ENCODE measurements around the gene DOK7. TPM values are rescaled to one million over a fixed set of nuclear protein-coding genes. Genes with fewer than 3 reads are reported as not detected.

The DOK7 gene
- total RNA-seq, 1 donor from 2014 or later: 33.5 TPM

GRCh38 chr4:3444351-3445110 is 18.6 kb upstream of the DOK7 start:
- Histone ChIP-seq H3K4me3 (no peak overlapping the region), H3K4me1 (peaks cover 0 to 3% of the 10 kb centered on the region in 2 donors), H3K27me3 (no peaks in the 10 kb centered on the region), H3K9me3 (no peaks in the 10 kb centered on the region), H3K27ac (no peak overlapping the region), H3K36me3 (no peaks in the 10 kb centered on the region)
- TF ChIP-seq CTCF (IDR thresholded peaks at IDR 0.05): no peak
- intact Hi-C loops (cut with DNase I): loop anchor here (10.0 kb wide), 1 partner anchor 340 kb away; no protein-coding TSS in a partner anchor
- DNase-seq (ENCODE audit: low spot score in 2 of 2): no peak

GRCh38 chr4:3445111-3445820 is 17.8 kb upstream of the DOK7 start:
- H3K36me3 ChIP-seq: no peaks in the 10 kb centered on the region
- no peak for DNase-seq (ENCODE audit: low spot score in 2 of 2)
- H3K4me3 ChIP-seq: no peak overlapping the region
- H3K27me3 ChIP-seq: no peaks in the 10 kb centered on the region
- no peaks in the 10 kb centered on the region for H3K9me3 ChIP-seq
- peaks cover 0 to 3% of the 10 kb centered on the region in 2 donors for H3K4me1 ChIP-seq
- TF ChIP-seq CTCF (IDR thresholded peaks at IDR 0.05): no peak
- intact Hi-C loops (cut with DNase I): loop anchor here (10.0 kb wide), 1 partner anchor 340 kb away; no protein-coding TSS in a partner anchor
- no peak overlapping the region for H3K27ac ChIP-seq

DNA sequence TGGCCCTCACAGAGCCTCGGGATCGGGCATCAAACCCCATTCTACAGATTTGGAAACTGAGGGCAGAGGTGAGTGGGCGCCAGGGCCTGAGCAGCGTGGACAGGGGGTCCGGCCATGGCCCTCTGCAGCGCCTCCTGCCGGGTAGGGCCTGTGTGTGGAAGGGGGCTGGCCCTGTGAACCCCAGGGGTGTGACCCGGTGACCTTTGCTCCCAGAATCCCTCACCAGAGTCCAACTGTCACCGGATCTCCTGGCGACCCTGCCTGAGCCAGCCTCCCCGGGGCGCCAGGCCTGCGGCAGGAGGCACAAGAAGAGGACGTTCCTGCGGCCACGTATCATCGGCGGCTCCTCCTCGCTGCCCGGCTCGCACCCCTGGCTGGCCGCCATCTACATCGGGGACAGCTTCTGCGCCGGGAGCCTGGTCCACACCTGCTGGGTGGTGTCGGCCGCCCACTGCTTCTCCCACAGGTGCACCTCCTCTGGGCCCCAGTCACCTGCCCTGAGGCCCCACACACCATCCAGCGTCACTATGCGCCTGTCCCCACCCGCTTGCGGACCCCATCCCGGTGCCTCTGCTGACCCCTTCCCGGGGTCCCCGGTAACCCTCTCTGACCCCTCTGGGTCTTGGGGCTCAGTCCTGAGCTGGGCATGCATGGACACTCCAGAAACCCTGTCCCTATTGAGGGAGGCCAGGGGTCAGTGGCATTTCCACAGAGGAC is 17.1 kb upstream of the DOK7 start:
- no peak for DNase-seq (ENCODE audit: low spot score in 2 of 2)
- intact Hi-C loops (cut with DNase I): loop anchor here (10.0 kb wide), 1 partner anchor 341 kb away; no protein-coding TSS in a partner anchor
- Histone ChIP-seq H3K36me3 (no peaks in the 10 kb centered on the region), H3K4me3 (no peak overlapping the region), H3K27me3 (no peaks in the 10 kb centered on the region), H3K4me1 (peaks cover 0 to 3% of the 10 kb centered on the region in 2 donors), H3K27ac (no peak overlapping the region), H3K9me3 (no peaks in the 10 kb centered on the region)
- TF ChIP-seq CTCF (IDR thresholded peaks at IDR 0.05): no peak

- no peaks in the 10 kb centered on the region for H3K27me3 ChIP-seq
- no peak overlapping the region for H3K4me3 ChIP-seq
- no peak for DNase-seq (ENCODE audit: low spot score in 2 of 2)
- H3K9me3 ChIP-seq: no peaks in the 10 kb centered on the region
- no peak for TF ChIP-seq CTCF (IDR thresholded peaks at IDR 0.05)
- intact Hi-C loops (cut with DNase I): loop anchor here (10.0 kb wide), 1 partner anchor 342 kb away; no protein-coding TSS in a partner anchor
- H3K36me3 ChIP-seq: no peaks in the 10 kb centered on the region
- H3K27ac ChIP-seq: no peak overlapping the region
- H3K4me1 ChIP-seq: peaks cover 0 to 7% of the 10 kb centered on the region in 2 donors
These were observed 16.3 kb upstream of the DOK7 start for GRCh38 chr4:3446631-3447320.

All from ascending aorta (tissue), 2 donors.